Motor neuron (in vitro differentiated cells): ENCODE data around the gene THAP4. TPM values are rescaled to one million over a fixed set of nuclear protein-coding genes. Genes with fewer than 3 reads are reported as not detected.

Experiments
- ATAC-seq, 8 experiments: fragments of 200-7000 bp; cut with Tn5 transposase; replicated peaks in 6 of 8; 2 replicates each; pipeline ENCODE4 v1.8.0; 2021; ENCODE audit warnings: mild to moderate bottlenecking in 8 of 8, moderate library complexity in 8 of 8
- H3K27ac ChIP-seq, 2 donors: fragments of 250-450 bp; sonication (Bioruptor Pico); 2 replicates each; pipeline ENCODE4 v1.9.0; 2021; ENCODE audit warnings: antibody characterized with exemption in 2 of 2, mild to moderate bottlenecking in 2 of 2, moderate library complexity in 1 of 2
- H3K4me1 ChIP-seq, 2 donors: fragments of 250-450 bp; sonication (Bioruptor Pico); replicated peaks in 1 of 2; 2 replicates each; pipeline ENCODE4 v1.6.1; 2021; ENCODE audit warnings: antibody characterized with exemption in 2 of 2, mild to moderate bottlenecking in 2 of 2, moderate library complexity in 1 of 2
- H3K4me3 ChIP-seq, 5 donors: fragments of 250-450 bp; sonication (Bioruptor Pico); 2 replicates each; pipeline ENCODE4 v1.9.0; 2021; ENCODE audit warnings: antibody characterized with exemption in 5 of 5, mild to moderate bottlenecking in 5 of 5, moderate library complexity in 4 of 5
- WGBS, 10 experiments: fragments of 450-650 bp; shearing (Covaris generic); methylation state at CpG; one replicate each; pipeline ENCODE4 v1.0.0; 2022; 5-methylcytosine and 5-hydroxymethylcytosine counted together
- in situ Hi-C, 9 experiments: fragments of 400-800 bp; cut with MboI; loops; one replicate each; pipeline ENCODE4 v1.15.0; 2021; ENCODE audit warnings: low sequenced_read_pairs in 9 of 9, low pct_unique_long_range_greater_than_20kb in 2 of 9; ENCODE audit not compliant: unreplicated experiment in 9 of 9
- total RNA-seq, 8 experiments: library from RNA; unstranded; fragments of 300-600 nt; gene quantifications; 2 replicates each; pipeline versions ENCODE4 v1.2.3 to v1.2.4, GENCODE V29; 2022

THAP4 gene
- total RNA-seq, 8 experiments from 2014 or later, result 39.2 to 72.1 (median 48.9) TPM

GRCh38 chr2:241555711-241556110 is 81.2 kb downstream of the THAP4 start:
- no peak overlapping the region for H3K4me3 ChIP-seq
- WGBS, 10 experiments, result 17 to 100% (median 80%) methylated on average over 1 of the region's 3 CpGs; no CpG with 5 or more reads in 3 of the 10 experiments
- no peak for ATAC-seq
- no peak overlapping the region for H3K27ac ChIP-seq
- peaks cover 0 to 2% of the 10 kb centered on the region in 2 donors for H3K4me1 ChIP-seq
- in situ Hi-C loops, result no loop called here

GRCh38 chr2:241554610-241555322 is 82.2 kb downstream of the THAP4 start:
- H3K4me1 ChIP-seq, result no peaks in the 10 kb centered on the region
- in situ Hi-C loops, result no loop called here
- ATAC-seq, result no peak
- no peak overlapping the region for H3K4me3 ChIP-seq
- H3K27ac ChIP-seq, result no peak overlapping the region
- 58 to 100% (median 82%) methylated on average over 1 to 4 of the region's 7 CpGs for WGBS, 10 experiments

GRCh38 chr2:241553981-241554380 is 83.0 kb downstream of the THAP4 start:
- no peak overlapping the region for H3K27ac ChIP-seq
- in situ Hi-C loops, result no loop called here
- no peak for ATAC-seq
- H3K4me3 ChIP-seq, result no peak overlapping the region
- no peaks in the 10 kb centered on the region for H3K4me1 ChIP-seq
- 59 to 90% methylated on average over 2 of the region's 6 CpGs; no CpG with 5 or more reads in 8 of the 10 experiments for WGBS, 10 experiments

DNA sequence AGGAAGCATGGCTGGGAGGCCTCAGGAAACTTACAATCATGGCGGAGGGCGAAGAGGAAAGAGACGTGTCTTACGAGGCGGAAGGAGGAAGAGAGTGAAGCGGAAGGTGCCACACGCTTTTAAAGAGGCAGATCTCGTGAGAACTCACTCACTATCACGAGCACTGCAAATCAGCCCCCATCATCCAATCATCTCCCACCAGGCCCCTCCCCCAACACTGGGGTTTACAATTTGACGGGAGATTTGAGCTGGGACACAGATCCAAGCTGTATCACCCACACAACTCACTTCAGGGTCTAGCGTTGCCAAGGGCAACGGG is 83.5 kb downstream of the THAP4 start:
- WGBS, 10 experiments, result 50 to 100% (median 75%) methylated on average over 1 to 3 of the region's 12 CpGs; no CpG with 5 or more reads in 4 of the 10 experiments
- no peaks in the 10 kb centered on the region for H3K4me1 ChIP-seq
- H3K27ac ChIP-seq, result no peak overlapping the region
- ATAC-seq, result no peak
- in situ Hi-C loops, result no loop called here
- H3K4me3 ChIP-seq, result no peak overlapping the region

DNA sequence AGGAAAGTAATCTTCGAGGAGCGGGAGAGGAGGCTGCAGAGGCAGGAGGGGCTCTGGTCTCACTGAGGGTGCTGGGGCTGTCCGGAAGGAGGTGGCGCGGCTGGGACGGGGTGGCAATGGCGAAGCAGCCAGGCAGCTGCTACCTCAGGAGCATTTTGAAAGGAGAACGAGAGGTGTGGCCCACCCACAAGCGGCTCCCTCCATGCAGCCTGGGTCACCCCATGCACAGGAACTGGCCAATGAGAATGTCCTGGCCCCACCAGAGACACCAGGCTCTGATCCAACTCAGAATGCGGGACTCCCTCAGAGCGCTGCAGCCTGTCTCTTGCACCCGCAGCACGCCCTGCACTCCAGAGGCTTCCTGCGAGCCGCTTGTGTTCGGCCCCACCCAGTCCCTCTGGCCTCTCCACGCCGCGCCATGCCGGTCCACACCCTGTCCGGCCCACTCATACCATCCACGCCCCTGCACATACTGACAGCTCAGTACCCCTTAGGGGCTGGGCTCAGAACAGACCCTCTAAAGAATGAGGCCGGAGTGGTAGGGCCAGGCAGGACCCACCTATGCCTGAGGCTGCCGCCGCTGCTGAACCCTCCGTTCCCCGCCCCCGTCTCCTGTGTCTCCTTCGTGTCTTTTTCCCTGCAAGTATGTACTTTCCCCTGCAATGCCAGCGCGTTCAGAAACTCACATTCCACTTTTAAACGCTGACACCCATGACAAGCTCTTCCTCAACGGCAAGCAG is 84.8 kb downstream of the THAP4 start:
- peaks cover 0 to 2% of the 10 kb centered on the region in 2 donors for H3K4me1 ChIP-seq
- peak in 3 of 8 experiments; percentile 72 to 97 (median 94) for ATAC-seq
- H3K4me3 ChIP-seq, result no peak overlapping the region
- in situ Hi-C loops, result no loop called here
- no peak overlapping the region for H3K27ac ChIP-seq
- 40 to 87% (median 80%) methylated on average over 1 to 11 of the region's 33 CpGs; no CpG with 5 or more reads in 4 of the 10 experiments for WGBS, 10 experiments

- ATAC-seq, result no peak
- WGBS, 10 experiments, result no CpG with 5 or more reads among the region's 12 CpGs
- in situ Hi-C loops, result no loop called here
- peaks cover 0 to 8% of the 10 kb centered on the region in 2 donors for H3K4me1 ChIP-seq
- H3K27ac ChIP-seq, result no peak overlapping the region
- no peak overlapping the region for H3K4me3 ChIP-seq
These were observed 85.4 kb downstream of the THAP4 start for GRCh38 chr2:241551599-241551997.

- in situ Hi-C loops, result no loop called here
- Histone ChIP-seq H3K27ac (no peak overlapping the region), H3K4me1 (peaks cover 0 to 9% of the 10 kb centered on the region in 2 donors), H3K4me3 (no peak overlapping the region)
- 60 to 95% (median 74%) methylated on average over 1 to 10 of the region's 21 CpGs; no CpG with 5 or more reads in 2 of the 10 experiments for WGBS, 10 experiments
- no peak for ATAC-seq
These were observed 86.1 kb downstream of the THAP4 start for GRCh38 chr2:241550616-241551580.

GRCh38 chr2:241548451-241548835 is 88.5 kb downstream of the THAP4 start:
- peaks cover 0 to 9% of the 10 kb centered on the region in 2 donors for H3K4me1 ChIP-seq
- H3K27ac ChIP-seq, result no peak overlapping the region
- 0 to 100% (median 60%) methylated on average over 1 of the region's 3 CpGs; no CpG with 5 or more reads in 7 of the 10 experiments for WGBS, 10 experiments
- in situ Hi-C loops, result no loop called here
- no peak for ATAC-seq
- H3K4me3 ChIP-seq, result no peak overlapping the region

GRCh38 chr2:241547781-241548450 is 89.0 kb downstream of the THAP4 start:
- WGBS, 10 experiments, result 83 to 95% (median 92%) methylated on average over 3 to 7 of the region's 16 CpGs; no CpG with 5 or more reads in 7 of the 10 experiments
- Histone ChIP-seq H3K27ac (no peak overlapping the region), H3K4me1 (peaks cover 0 to 9% of the 10 kb centered on the region in 2 donors), H3K4me3 (no peak overlapping the region)
- in situ Hi-C loops, result no loop called here
- ATAC-seq, result no peak

DNA sequence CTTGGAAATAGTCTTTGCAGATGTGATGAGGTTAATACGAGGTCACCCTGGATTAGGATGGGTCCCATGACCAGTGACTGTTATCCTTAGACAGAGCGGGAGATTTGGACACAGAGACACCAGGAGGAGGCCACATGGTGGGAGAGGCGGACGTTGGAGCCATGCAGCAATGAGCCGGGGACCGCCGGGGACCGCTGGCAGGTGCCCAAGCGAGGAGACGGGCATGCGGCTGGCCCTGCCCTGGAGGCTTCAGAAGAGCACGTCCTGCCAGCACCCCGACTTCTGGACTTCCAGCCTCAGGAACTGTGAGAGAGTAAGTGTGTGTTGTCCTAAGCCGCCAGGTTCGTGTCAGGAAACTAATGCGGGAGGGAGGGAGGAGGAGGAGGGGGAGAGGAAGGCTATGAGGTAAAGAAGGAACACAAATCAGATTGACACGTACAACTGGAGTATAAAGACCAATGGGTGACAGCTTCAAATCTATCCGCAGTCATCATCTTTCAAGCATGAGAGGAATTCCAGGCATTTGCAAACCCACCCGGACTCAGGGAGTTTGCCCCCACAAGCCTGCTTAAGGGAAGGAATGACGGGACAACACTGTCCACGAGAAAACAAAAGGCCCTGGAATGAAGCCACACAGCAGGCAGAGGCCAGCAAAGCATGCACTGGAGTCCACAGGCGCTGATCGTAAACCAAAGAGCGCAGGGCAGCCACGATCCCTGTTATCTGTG is 90.0 kb downstream of the THAP4 start:
- H3K27ac ChIP-seq, result no peak overlapping the region
- in situ Hi-C loops, result no loop called here
- peaks cover under 1 to 9% of the 10 kb centered on the region in 2 donors for H3K4me1 ChIP-seq
- peak in 6 of 8 experiments; percentile 56 to 86 (median 68) for ATAC-seq
- WGBS, 10 experiments, result 20 to 94% (median 51%) methylated on average over 1 to 12 of the region's 25 CpGs; no CpG with 5 or more reads in 1 of the 10 experiments
- H3K4me3 ChIP-seq, result no peak overlapping the region

DNA sequence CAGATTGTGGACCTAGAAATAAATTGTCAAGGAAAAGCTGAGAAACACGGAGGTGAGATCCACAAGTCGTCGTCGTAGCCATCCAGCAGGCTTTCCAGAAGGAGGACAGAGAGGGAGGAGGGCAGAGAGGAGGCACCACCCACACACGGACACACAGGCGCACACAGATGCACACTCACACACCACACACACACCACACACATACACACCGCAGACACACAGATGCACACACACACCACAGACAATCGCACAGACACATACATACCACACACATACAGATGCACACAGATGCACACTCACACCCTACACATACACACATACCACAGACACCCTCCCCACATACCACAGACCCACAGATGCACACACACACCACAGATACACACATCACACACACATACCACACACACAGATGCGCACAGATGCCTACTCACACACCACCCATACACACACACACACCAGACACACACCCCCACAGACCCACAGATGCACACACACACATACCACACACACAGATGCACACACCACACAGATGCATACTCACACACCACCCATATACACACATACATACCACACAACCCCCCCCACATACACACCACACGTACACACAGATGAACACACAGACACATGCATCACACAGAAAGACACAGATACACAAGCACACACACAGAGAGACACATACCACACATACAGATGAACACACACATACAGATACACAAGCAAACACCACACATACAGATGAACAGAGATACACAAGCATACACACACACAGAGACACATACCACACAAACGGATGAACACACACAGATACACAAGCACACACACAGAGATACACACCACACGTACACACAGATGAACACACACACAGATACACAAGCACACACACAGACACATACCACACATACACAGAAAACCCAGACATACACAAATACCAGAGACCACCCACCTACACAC is 91.2 kb downstream of the THAP4 start:
- ATAC-seq, result no peak
- H3K27ac ChIP-seq, result no peak overlapping the region
- WGBS, 10 experiments, result 44 to 100% (median 94%) methylated on average over 1 to 7 of the region's 12 CpGs

More for the DNA sequence above, 91.2 kb downstream of the THAP4 start:
- in situ Hi-C loops, result no loop called here
- Histone ChIP-seq H3K4me3 (no peak overlapping the region), H3K4me1 (peaks cover 5 to 15% of the 10 kb centered on the region in 2 donors)
